Mucosa of stomach (tissue), 1 donor: ENCODE data around the gene KIAA0753.
"Not testable (repeated sequence)": the region's sequence is repeated elsewhere in the genome, so short reads cannot be mapped to it uniquely, and the experiment has no call there.

Experiments
- H3K27me3 ChIP-seq: one replicate; pipeline ENCODE4 v1.7.0; 2013; ENCODE audit warnings: mild to moderate bottlenecking, low read length; ENCODE audit not compliant: control insufficient read depth, insufficient read depth
- H3K36me3 ChIP-seq: one replicate; pipeline ENCODE4 v1.7.0; 2013; ENCODE audit warnings: low read length; ENCODE audit not compliant: control insufficient read depth, insufficient read depth
- H3K4me1 ChIP-seq: one replicate; pipeline ENCODE4 v1.7.0; 2013; ENCODE audit warnings: mild to moderate bottlenecking, low read length; ENCODE audit not compliant: control insufficient read depth, insufficient read depth
- H3K4me3 ChIP-seq: one replicate; pipeline ENCODE4 v1.7.0; 2013; ENCODE audit warnings: low read length
- H3K9ac ChIP-seq: one replicate; pipeline ENCODE4 v1.7.0; 2013; ENCODE audit warnings: mild to moderate bottlenecking, low read length, moderate library complexity
- H3K9me3 ChIP-seq: one replicate; pipeline ENCODE4 v1.7.0; 2013; ENCODE audit warnings: mild to moderate bottlenecking, low read length, moderate library complexity; ENCODE audit not compliant: control insufficient read depth
- donor health status: Pancreatic carcinoma.

KIAA0753 gene

GRCh38 chr17:6587310-6587709 lies 53.2 kb downstream of the KIAA0753 start:
- no peaks in the 10 kb centered on the region for H3K9me3 ChIP-seq

DNA sequence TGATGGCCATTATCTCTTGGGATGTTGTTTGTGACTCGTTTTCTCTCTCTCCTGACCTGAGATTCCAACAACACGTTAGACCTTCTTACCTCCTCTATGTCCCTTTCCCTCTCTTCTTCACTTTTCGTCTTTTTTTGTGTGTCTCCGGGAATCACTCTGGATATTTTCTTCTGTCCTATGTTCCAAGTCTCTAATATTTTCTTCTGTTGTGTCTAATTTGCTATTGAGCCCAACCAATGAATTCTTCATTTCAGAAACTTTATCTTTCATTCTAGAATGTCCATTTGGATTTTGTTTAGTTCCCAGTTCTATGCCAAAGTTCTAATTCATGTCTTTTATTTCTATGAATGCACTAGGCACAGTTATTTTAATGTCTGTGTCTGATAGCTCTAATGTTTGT lies 57.1 kb downstream of the KIAA0753 start:
- H3K4me3 ChIP-seq: no peak overlapping the region
- no peak overlapping the region for H3K9ac ChIP-seq
- no peaks in the 10 kb centered on the region for H3K27me3 ChIP-seq
- H3K9me3 ChIP-seq: no peaks in the 10 kb centered on the region
- H3K4me1 ChIP-seq: no peaks in the 10 kb centered on the region
- peaks cover 12% of the 10 kb centered on the region for H3K36me3 ChIP-seq

More at GRCh38 chr17:6587310-6587709, 53.2 kb downstream of the KIAA0753 start:
- no peaks in the 10 kb centered on the region for H3K4me1 ChIP-seq
- H3K27me3 ChIP-seq: no peaks in the 10 kb centered on the region
- H3K4me3 ChIP-seq: no peak overlapping the region
- H3K9ac ChIP-seq: no peak overlapping the region
- H3K36me3 ChIP-seq: peaks cover 17% of the 10 kb centered on the region

DNA sequence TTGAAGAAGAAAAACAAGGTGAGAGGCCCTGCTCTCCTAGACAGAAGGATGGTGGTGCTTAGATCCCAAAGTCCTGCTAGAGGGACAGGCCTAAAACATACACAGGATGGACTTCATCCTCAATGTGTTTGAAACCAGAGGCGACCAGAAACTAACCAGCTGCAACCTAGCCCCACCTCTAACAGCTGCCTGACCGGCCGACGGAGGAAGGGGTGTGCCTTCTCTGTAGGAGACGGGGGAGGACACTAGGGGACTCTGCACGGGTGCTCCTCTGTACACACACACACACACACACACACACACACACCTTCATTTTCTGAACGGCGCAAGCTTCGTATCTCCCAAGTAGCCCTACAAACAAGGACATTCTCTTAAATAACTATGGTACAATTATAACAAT lies 59.9 kb downstream of the KIAA0753 start:
- Histone ChIP-seq H3K4me1 (peaks cover 1% of the 10 kb centered on the region), H3K27me3 (no peaks in the 10 kb centered on the region), H3K9ac (no peak overlapping the region), H3K4me3 (no peak overlapping the region), H3K9me3 (no peaks in the 10 kb centered on the region), H3K36me3 (peaks cover 4% of the 10 kb centered on the region)

- peaks cover 11% of the 10 kb centered on the region for H3K4me1 ChIP-seq
- H3K36me3 ChIP-seq: peaks cover 3% of the 10 kb centered on the region
- H3K9ac ChIP-seq: no peak overlapping the region
- no peak overlapping the region for H3K4me3 ChIP-seq
- H3K27me3 ChIP-seq: no peaks in the 10 kb centered on the region
- H3K9me3 ChIP-seq: no peaks in the 10 kb centered on the region
Measured at GRCh38 chr17:6578491-6578890, 62.0 kb downstream of the KIAA0753 start.

DNA sequence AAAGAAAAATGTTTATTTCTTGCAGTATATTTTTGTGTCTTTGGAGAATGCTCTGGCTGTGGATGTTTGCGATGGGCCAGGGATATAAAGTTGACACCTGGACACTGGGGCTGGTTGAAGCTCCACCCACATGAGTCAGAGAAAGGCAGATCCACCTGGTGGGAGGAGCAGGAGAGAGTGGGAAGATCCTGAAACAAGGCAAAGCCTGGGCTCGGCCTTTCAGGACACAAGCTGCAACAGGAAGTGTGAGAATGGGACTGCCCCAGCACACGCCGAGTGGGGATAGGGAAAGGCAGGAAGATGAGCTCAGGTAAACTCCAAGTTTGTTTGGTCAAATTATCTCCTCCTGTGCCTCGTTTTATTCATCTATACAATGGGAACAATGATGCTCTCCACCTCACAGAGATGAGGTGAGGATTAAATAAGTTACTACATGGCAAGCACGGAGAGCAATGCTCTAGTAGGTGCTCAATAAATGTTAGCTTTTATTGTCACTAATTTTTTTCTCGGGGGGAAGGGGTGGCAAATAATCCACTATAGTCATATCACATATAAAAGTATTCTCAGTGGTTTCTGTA lies 62.7 kb downstream of the KIAA0753 start:
- Histone ChIP-seq H3K4me3 (no peak overlapping the region), H3K9me3 (no peaks in the 10 kb centered on the region), H3K36me3 (peaks cover 3% of the 10 kb centered on the region), H3K9ac (no peak overlapping the region), H3K4me1 (peaks cover 11% of the 10 kb centered on the region), H3K27me3 (no peaks in the 10 kb centered on the region)

DNA sequence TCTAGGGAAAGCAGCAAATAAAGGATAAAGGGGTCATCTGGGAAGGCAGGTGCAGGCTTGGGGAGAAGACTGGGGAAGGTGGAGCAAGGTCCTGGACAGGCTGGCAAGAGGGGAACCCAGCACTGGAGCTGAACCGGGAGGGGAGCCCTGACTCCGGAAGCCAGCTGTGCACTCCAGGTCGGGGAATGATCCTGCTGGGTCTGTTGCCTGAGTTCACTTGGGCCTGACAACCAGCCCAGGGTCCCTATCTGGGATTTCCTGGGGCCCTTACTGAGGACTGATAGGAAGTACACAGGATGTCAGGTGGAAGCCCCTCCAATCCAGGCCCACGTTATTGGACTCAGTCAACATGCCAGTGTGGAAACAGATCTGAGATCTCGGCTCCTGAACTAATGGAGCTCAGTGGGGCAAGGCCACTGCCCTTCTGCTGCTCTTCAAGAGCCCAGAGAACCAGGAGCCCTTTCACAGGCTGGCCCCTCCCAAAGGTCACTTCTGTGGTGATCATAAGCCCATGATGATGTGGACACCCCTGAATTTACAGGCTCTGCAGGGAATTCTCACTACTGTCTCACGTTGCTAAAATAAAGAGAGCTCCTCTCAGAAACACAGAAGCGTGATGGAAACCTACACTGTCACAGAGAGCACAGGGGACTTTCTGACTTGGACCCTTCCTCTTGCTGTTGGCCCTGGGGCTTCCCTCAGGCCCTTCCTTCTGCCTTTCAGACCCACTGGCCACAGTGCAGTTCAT lies 64.3 kb downstream of the KIAA0753 start:
- peaks cover 11% of the 10 kb centered on the region for H3K4me1 ChIP-seq
- peaks cover 3% of the 10 kb centered on the region for H3K36me3 ChIP-seq
- H3K4me3 ChIP-seq: no peak overlapping the region
- no peaks in the 10 kb centered on the region for H3K27me3 ChIP-seq
- no peaks in the 10 kb centered on the region for H3K9me3 ChIP-seq
- H3K9ac ChIP-seq: no peak overlapping the region

DNA sequence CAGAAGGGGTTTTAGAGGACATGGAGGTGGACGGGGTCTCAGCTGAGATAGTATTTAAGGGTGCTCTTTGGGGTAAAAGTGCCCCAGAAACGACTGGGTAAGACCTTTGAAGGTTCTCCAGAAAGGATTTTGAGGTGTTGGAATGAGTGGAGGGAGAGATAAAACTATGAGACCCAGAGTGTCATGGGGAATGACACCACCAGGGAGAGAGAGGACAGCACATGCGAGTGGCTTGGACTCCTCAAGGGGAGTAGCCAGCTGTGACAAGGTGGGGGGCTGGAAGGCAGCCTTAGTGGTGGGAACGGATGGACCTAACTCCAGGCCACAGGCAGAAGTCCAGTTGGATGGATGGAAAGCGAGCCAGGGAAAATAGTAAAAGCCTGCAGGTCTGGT lies 64.9 kb downstream of the KIAA0753 start:
- no peaks in the 10 kb centered on the region for H3K9me3 ChIP-seq
- no peak overlapping the region for H3K4me3 ChIP-seq
- no peaks in the 10 kb centered on the region for H3K27me3 ChIP-seq
- H3K9ac ChIP-seq: no peak overlapping the region
- peaks cover 3% of the 10 kb centered on the region for H3K36me3 ChIP-seq
- H3K4me1 ChIP-seq: peaks cover 11% of the 10 kb centered on the region

- no peaks in the 10 kb centered on the region for H3K27me3 ChIP-seq
- no peak overlapping the region for H3K4me3 ChIP-seq
- H3K4me1 ChIP-seq: peaks cover 11% of the 10 kb centered on the region
- peaks cover 3% of the 10 kb centered on the region for H3K36me3 ChIP-seq
- no peak overlapping the region for H3K9ac ChIP-seq
- no peaks in the 10 kb centered on the region for H3K9me3 ChIP-seq
Measured at GRCh38 chr17:6574687-6575595, 65.6 kb downstream of the KIAA0753 start.

GRCh38 chr17:6573982-6574686 lies 66.4 kb downstream of the KIAA0753 start:
- peaks cover 3% of the 10 kb centered on the region for H3K36me3 ChIP-seq
- no peak overlapping the region for H3K4me3 ChIP-seq
- H3K4me1 ChIP-seq: peaks cover 11% of the 10 kb centered on the region
- H3K9ac ChIP-seq: no peak overlapping the region
- no peaks in the 10 kb centered on the region for H3K9me3 ChIP-seq
- H3K27me3 ChIP-seq: no peaks in the 10 kb centered on the region

- not testable (repeated sequence) for H3K4me3 ChIP-seq, H3K27me3 ChIP-seq, H3K9ac ChIP-seq, H3K36me3 ChIP-seq, H3K9me3 ChIP-seq
- H3K4me1 ChIP-seq: peaks cover 11% of the 10 kb centered on the region
Measured at GRCh38 chr17:6573495-6573894, 67.0 kb downstream of the KIAA0753 start.

- Histone ChIP-seq H3K4me3 (no peak overlapping the region), H3K9me3 (no peaks in the 10 kb centered on the region), H3K27me3 (no peaks in the 10 kb centered on the region), H3K9ac (no peak overlapping the region), H3K36me3 (no peaks in the 10 kb centered on the region), H3K4me1 (peaks cover 11% of the 10 kb centered on the region)
Measured at GRCh38 chr17:6572972-6573370, 67.5 kb downstream of the KIAA0753 start.
